ENCODE data around the gene TMEM256. TPM values are rescaled to one million over a fixed set of nuclear protein-coding genes. Genes with fewer than 3 reads are reported as not detected.
"Not testable (repeated sequence)": the region's sequence is repeated elsewhere in the genome, so short reads cannot be mapped to it uniquely, and the experiment has no call there.

The TMEM256 gene
- total RNA-seq, 1 donor from 2014 or later: 68.7 TPM

- no peak for DNase-seq (ENCODE audit: low spot score)
These were observed 19.3 kb downstream of the TMEM256 start for GRCh38 chr17:7384489-7385081.

- DNase-seq (ENCODE audit: low spot score): no peak
These were observed 20.0 kb downstream of the TMEM256 start for GRCh38 chr17:7383742-7384488.

DNA sequence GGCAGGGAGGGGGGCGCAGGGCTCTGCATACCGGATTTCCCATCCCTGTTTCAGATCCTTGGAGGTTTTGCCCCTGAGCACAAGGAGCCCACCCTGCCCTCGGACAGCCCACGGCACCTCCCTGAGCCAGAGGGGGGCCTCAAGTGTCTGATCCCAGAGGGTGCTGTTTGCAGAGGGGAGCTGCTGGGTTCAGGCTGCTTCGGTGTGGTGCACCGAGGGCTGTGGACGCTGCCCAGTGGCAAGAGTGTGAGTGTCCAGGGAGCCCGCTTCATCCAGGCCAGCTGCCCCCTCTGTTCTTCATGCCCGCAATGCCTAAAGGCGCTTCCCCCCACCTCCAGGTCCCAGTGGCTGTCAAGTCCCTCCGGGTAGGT lies 20.5 kb downstream of the TMEM256 start:
- DNase-seq (ENCODE audit: low spot score): no peak

GRCh38 chr17:7382901-7383300 lies 21.0 kb downstream of the TMEM256 start:
- DNase-seq (ENCODE audit: low spot score): no peak

- DNase-seq (ENCODE audit: low spot score): no peak
These were observed 22.8 kb downstream of the TMEM256 start, which contains the start of gene TNK1 for GRCh38 chr17:7380855-7381683. TNK1 (plus strand) TSS chr17:7381089; CDS start chr17:7382927, 1,838 bp downstream.

GRCh38 chr17:7380321-7380720 lies 23.6 kb downstream of the TMEM256 start:
- no peak for DNase-seq (ENCODE audit: low spot score)

- no peak for DNase-seq (ENCODE audit: low spot score)
These were observed 24.8 kb downstream of the TMEM256 start for GRCh38 chr17:7379134-7379533.

GRCh38 chr17:7374353-7374752 lies 29.5 kb downstream of the TMEM256 start:
- DNase-seq (ENCODE audit: low spot score): no peak

DNA sequence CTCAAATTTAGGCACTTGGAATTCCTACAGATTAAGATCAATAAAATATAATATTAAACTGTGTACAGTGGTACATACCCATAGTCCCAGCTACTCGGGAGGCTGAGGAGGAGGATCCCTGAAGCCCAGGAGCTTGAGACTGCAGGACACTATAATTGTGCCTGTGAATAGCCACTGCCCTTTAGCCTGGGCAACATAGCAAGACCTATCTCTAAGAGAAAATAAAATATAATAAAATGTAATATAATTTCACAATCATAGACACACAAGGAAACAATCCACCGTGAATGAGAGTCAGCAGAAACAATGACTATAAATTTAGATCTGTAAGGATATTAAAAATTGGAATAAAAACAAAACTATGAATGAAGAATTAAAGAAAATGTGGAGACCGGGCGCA lies 33.0 kb downstream of the TMEM256 start:
- DNase-seq (ENCODE audit: low spot score): no peak

DNA sequence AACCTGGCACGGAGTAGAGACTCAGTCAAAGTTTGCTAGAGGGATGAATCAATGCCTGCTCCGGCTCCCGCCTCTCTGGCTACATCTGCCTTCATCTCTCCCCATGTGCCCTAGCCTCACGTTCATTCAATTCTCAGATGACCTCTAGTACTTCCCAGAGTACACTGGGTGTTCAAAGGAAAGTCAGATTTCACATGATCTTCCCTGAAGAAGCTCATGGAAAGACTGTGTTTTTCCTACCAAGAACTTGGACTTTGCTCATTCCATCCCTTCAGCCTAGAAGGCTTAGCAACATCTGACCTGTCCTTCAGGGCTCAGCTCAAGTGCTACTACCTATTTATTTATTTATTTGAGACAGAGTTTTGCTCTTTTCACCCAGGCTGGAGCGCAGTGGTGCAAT lies 34.1 kb downstream of the TMEM256 start:
- DNase-seq (ENCODE audit: low spot score): no peak

DNA sequence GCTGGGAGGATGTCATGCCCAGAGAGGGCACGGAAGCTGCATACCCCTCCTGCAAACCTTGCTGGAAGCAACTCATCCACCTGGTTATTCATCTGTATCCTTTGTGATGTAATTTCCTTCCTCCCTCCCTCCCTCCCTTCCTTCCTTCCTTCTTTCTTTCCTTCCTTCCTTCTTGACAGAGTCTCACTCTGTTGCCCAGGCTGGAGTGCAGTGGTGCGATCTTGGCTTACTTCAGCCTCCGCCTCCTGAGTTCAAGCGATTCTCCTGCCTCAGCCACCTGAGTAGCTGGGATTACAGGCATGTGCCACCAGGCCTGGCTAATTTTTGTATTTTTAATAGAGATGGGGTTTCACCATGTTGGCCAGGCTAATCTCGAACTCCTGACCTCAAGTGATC lies 35.3 kb downstream of the TMEM256 start:
- not testable (repeated sequence) for DNase-seq (ENCODE audit: low spot score)

GRCh38 chr17:7367918-7368598 lies 35.8 kb downstream of the TMEM256 start:
- DNase-seq (ENCODE audit: low spot score): no peak

- DNase-seq (ENCODE audit: low spot score): no peak
These were observed 36.8 kb downstream of the TMEM256 start for GRCh38 chr17:7367083-7367482.

DNA sequence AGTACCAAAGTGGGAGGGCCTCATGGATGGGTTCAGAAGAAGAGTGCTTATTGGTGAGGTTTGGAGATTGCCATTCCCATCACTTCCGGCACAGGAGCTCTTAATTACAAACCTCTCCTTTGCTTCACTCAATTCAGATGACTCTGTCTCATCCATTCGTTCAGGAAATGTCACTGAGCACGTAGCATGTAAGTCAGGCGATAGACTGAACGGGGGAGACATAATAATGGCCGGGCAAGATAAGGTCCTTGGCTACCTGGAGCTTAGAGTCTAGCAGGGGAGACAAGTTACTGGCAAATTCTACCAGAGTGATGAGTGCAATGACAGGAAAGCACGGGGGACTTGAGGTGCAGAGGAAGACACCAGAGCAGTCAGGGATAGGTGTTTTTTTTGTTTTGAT lies 37.9 kb downstream of the TMEM256 start:
- not testable (repeated sequence) for DNase-seq (ENCODE audit: low spot score)

GRCh38 chr17:7363311-7363710 lies 40.6 kb downstream of the TMEM256 start:
- DNase-seq (ENCODE audit: low spot score): no peak

- DNase-seq (ENCODE audit: low spot score): no peak
These were observed 42.0 kb downstream of the TMEM256 start for GRCh38 chr17:7361906-7362305.

GRCh38 chr17:7357381-7357780 lies 46.5 kb downstream of the TMEM256 start:
- DNase-seq (ENCODE audit: low spot score): no peak

- DNase-seq (ENCODE audit: low spot score): no peak
These were observed 47.1 kb downstream of the TMEM256 start for GRCh38 chr17:7356756-7357155.

GRCh38 chr17:7356072-7356549 lies 47.8 kb downstream of the TMEM256 start:
- DNase-seq (ENCODE audit: low spot score): peak; percentile 93

DNA sequence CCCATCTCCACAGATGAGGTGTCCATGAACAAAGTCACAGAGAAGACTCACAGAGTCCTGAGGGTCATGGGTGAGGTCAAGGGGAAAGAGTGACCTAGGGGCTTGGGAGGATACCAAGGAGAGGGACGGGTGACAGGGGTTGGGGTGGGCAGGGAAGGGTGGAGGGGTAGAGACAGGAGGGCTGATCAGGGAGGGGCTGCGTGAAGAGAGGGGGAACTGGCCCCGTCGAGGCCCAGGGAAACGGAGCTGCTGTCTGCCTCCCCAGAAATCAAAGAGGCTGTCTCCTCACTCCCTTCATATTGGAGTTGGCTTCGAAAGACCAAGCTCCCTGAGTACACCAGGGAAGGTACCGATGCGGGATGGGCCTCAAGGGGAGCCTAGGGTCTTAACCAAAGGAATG lies 48.3 kb downstream of the TMEM256 start:
- DNase-seq (ENCODE audit: low spot score): no peak

- DNase-seq (ENCODE audit: low spot score): no peak
These were observed 48.8 kb downstream of the TMEM256 start, which contains the start of gene TMEM95 for GRCh38 chr17:7355053-7355452. TMEM95 (plus strand) TSS chr17:7355156; CDS start chr17:7355205, 49 bp downstream.
